Fibroblast of mammary gland (primary cell): ENCODE data around the gene RBM15.

Experiments
- DNase-seq: peaks from one replicate; pipeline ENCODE4 v3.0.0-alpha.2; 2010; ENCODE audit warnings: low read depth
- H3K4me3 ChIP-seq: 2 replicates; pipeline ENCODE4 v1.5.1; 2011; ENCODE audit warnings: low read depth, mild to moderate bottlenecking, low read length, moderate library complexity; ENCODE audit not compliant: control insufficient read depth
- TF ChIP-seq, protein P1 (sequence below): conservative IDR thresholded peaks from 2 replicates; pipeline ENCODE4 v1.5.1; 2011; ENCODE audit warnings: low read depth, low read length, inconsistent platforms; ENCODE audit not compliant: control insufficient read depth, insufficient read depth

The RBM15 gene

DNA sequence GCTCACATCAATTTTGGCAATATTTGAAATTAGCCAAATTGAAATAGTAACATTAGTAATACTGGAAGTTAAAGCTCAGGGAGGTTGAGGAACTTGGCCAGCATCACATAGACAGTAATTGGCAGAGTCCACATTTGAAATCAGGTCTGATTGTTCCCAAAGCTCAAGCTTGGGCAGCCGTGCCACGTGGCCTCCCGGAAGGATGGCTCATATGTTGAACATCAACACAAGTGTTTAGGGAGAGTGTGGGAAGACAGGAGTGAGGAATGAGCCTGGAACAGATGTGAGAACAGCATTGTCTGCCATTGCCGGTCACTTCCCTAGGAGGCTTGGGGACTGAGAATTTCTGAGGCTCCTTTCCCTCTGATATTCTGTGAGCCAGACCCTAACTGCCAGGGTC lies 40.2 kb upstream of the RBM15 start:
- no peak overlapping the region for H3K4me3 ChIP-seq
- DNase-seq = peak; percentile 45
- TF ChIP-seq, protein P1, sequence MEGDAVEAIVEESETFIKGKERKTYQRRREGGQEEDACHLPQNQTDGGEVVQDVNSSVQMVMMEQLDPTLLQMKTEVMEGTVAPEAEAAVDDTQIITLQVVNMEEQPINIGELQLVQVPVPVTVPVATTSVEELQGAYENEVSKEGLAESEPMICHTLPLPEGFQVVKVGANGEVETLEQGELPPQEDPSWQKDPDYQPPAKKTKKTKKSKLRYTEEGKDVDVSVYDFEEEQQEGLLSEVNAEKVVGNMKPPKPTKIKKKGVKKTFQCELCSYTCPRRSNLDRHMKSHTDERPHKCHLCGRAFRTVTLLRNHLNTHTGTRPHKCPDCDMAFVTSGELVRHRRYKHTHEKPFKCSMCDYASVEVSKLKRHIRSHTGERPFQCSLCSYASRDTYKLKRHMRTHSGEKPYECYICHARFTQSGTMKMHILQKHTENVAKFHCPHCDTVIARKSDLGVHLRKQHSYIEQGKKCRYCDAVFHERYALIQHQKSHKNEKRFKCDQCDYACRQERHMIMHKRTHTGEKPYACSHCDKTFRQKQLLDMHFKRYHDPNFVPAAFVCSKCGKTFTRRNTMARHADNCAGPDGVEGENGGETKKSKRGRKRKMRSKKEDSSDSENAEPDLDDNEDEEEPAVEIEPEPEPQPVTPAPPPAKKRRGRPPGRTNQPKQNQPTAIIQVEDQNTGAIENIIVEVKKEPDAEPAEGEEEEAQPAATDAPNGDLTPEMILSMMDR = no peak

DNA sequence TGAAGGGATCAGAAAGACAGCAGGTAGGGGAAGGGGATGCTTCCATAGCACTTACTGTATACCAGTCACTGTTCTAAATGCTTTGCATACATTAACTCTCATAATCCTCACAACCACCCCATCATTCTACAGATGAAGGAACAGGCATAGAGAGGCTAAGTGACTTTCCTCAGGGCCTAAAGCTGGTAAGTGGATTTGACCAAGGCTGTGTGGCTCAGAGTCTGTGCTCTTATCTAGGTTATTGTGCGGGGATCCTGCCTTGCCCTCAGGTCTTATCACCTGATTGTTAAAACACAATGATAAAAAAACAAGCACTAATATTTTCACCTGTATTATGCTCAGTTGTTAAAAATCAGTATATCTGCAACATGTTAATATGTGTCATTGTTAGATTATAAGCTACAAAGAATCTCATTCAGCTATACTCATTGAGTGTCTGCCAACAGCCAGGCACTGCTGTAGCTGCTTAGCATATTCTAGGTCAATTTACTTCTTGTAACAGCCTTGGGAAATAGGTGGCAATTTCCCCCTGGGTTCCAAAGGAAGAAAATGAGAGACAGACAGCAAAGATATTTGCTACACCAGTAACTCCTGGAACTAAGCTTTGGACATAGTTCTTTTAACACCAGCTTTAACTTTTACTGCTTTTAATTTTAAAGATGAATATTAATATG lies 38.6 kb upstream of the RBM15 start:
- H3K4me3 ChIP-seq = no peak overlapping the region
- DNase-seq = no peak
- TF ChIP-seq, protein P1 = no peak

- DNase-seq = no peak
- TF ChIP-seq, protein P1 = no peak
- no peak overlapping the region for H3K4me3 ChIP-seq
These were observed 36.3 kb upstream of the RBM15 start for GRCh38 chr1:110302836-110303235.

DNA sequence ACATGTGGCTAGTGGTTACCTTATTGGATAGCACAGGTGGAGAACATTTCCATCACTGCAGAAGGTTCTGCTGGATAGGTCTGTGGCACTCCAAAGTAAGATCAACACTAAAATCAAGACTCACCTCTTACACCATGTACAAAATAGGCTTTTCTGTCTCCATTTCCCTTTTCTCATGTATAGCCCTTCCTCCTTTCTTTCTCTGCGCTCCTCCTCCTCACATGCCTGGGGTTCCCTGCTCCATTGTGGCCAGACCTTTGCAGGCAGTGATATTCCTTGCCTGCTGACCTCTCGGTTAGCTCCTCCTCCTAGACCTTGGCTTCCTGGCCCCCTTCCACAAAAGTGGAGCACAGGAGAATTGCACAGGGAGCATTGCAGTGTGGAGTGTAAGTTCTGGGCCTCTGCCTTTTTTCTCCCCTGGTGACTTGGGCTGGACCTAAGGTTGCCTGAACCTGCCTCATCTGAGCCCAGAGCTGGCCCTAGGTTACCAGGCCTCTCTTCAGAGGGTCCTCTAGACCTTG lies 33.2 kb upstream of the RBM15 start:
- no peak overlapping the region for H3K4me3 ChIP-seq
- no peak for DNase-seq
- TF ChIP-seq, protein P1 = no peak

DNA sequence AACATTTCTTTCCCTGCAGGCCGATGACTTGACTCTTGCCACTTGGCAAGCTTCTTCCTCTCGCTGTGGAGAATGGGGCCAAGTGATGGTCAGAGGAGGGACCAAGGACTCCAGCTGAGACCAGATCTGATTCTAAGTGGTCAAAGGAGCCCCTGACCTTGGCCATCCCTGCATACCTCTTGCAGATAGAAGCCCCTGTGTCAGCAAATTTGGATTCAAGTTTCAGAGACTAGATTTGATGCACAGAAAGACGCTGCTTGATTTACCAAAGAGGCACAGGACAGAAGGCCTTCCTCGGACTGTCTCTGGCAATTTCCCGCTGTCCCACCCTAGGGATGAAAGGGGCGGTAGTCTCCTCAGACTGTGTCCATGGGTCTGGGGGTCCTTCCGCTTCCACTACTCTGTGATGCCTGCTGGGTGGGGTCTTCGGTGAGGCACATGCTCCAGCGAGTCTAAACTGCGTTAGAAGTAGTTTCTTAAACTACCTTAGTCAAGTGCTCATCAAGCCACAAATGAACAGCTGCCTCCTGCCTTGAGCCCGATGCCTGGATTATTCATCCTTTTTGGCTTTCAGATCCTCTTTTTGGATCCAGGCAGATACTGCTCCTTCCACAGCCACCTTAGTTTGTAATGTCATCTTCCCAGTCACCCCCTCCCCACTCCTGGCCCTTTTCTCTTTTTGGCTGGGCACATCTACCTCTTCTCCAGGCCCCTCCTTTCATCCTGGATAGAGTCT lies 31.8 kb upstream of the RBM15 start:
- TF ChIP-seq, protein P1 = no peak
- peak; percentile 57 for DNase-seq
- no peak overlapping the region for H3K4me3 ChIP-seq

GRCh38 chr1:110308247-110308646 lies 30.9 kb upstream of the RBM15 start:
- H3K4me3 ChIP-seq = no peak overlapping the region
- peak; percentile 82 for DNase-seq
- TF ChIP-seq, protein P1 = no peak

DNA sequence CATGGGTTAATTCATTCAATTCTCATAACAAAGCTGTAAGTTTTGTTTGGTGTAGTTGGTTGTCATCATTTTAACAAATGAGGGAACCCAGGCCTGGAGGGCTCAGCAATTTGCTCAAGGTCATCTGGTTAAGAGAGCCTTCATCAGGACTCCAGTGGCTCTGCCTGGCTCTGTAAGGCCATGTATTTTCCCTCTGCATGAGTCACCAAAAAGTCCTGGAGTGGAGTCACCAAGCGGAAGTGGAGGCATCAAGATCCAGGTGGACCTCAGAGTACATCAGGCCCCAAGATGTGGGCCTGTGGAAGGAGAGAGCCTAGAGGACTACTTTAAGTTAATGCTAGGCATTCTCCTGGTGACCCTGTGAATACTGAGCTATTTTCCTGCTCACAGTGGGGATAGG lies 30.0 kb upstream of the RBM15 start:
- H3K4me3 ChIP-seq = no peak overlapping the region
- peak; percentile 55 for DNase-seq
- TF ChIP-seq, protein P1 = no peak
